H54 (cell line): Measurements from ENCODE around the gene FOSL2.

ENCODE experiments used
- DNase-seq: peaks from one replicate; pipeline ENCODE4 v3.0.0; 2011; ENCODE audit warnings: low spot score, mixed read lengths; ENCODE audit not compliant: insufficient read length
- FAIRE-seq: peaks from 3 replicates; lab custom pipeline; 2011; peaks lifted over from hg19 to GRCh38; lab: Jason Lieb, UNC
- POLR2A ChIP-seq: IDR thresholded peaks from 2 replicates; pipeline ENCODE4 v1.6.1; 2011; ENCODE audit warnings: low read depth, mild to moderate bottlenecking, low read length

The FOSL2 gene

DNA sequence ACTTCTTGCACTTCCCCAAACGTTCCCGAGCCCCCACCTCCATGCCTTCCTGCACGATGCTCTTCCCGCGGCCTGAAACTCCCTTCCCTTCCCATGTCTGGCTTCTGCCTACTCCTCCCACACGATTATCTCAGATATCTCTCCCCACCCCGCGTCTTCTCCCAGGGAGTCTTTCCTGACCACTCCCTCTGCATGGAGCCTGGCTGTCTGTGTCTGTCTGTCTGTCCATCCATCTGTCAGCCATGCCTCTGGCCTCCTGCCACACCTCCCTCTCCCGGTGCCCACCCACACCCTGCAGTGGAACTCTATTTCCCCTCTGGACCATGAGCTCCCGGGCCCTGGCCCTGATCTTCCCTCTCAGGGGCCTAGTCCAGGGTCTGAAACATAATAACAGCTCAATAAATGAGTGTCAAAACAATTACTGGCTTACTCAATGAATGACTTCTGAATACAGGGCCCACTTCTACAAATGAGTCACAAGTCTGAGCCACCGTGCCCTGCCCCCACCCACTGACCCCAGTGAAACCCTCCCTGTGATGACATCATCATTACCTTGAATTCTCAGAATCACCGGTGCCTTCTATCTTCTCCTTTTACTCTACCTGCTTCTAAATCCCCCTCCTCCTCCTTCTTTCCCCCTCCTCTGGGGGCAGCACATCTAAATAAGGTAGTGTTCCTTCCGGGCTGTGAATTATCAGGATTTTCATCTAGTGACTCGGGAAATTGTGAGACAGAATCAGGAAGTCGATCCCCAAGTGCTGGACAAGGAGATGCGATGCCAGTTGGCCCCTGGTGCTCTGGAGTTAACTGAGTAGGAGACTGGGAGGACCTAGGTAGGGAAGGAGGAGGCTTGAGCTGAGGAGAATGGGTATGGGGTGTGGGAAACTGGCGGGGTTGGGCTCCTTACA is 57.1 kb downstream of the FOSL2 start:
- no peak for DNase-seq
- no peak for FAIRE-seq

DNA sequence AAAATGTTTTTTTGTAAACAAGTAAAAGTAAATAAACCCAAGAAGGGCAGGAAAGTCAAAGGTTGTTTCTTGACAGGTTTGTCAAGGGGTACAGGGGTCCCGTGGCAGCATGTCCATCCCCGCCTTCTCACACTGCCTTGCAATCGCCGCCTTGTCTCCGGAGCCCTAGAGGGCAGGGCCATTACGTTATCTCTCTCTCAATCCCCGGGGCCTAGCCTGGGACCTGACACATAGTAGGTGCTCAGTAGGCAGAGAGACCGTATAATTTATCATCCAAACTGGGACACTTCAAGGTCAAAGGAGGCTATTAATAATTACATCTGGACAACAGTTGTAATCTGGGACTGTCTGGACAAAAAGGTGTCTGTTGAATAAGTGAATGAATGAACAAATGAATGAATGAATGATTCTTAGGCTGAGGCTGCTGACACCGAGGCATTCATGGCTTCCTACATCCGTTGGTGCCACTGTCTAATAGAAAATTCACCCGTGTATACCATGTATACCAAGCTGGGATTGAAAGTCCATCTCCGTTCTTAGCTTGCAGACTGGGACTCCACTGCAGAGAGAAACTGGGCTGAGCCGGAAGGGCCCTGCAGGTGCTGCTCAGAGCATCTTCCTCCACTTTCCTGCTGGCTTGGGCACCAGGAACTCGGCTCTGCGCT is 58.4 kb downstream of the FOSL2 start:
- DNase-seq (no peak), FAIRE-seq (no peak)
- TF ChIP-seq POLR2A, result no peak

More for the DNA sequence above, 57.1 kb downstream of the FOSL2 start:
- no peak for TF ChIP-seq POLR2A

DNA sequence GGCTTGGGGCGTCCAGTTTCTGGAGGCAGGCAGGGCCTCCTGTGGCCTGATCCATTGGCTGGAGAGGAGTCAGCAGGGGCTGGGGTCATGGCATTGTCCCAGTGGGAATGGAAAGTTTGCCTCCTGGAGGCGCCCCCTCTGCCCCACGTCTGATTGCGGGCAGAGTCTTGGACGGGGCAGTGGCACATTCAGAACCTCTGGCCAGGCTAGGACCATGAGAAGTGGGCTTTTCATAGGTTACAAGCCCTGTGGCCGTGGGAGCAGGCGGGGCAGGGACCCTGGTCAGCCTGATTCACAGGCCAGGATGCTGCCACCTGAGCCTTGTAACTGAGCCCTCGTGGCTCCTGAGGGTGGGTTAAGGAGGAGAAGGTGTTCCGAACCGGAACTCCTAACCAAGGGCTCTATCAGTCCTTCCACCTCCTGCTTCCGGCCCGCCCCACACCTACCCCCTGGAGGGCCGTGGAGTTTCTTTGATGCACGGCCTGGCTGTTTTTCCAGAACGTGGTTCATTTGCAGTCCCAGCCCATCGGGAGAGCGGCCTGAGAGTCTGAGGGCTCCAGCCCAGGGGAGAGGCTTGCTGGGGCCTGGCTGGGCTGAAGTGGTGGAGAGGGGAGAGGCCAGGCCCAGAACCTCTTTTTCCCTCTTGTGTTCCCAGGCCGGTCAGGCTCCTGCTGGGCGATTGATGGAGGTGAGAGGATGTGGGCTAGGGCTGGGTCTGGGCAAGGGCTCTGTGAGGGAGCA is 59.3 kb downstream of the FOSL2 start:
- no peak for TF ChIP-seq POLR2A
- no peak for FAIRE-seq
- no peak for DNase-seq

DNA sequence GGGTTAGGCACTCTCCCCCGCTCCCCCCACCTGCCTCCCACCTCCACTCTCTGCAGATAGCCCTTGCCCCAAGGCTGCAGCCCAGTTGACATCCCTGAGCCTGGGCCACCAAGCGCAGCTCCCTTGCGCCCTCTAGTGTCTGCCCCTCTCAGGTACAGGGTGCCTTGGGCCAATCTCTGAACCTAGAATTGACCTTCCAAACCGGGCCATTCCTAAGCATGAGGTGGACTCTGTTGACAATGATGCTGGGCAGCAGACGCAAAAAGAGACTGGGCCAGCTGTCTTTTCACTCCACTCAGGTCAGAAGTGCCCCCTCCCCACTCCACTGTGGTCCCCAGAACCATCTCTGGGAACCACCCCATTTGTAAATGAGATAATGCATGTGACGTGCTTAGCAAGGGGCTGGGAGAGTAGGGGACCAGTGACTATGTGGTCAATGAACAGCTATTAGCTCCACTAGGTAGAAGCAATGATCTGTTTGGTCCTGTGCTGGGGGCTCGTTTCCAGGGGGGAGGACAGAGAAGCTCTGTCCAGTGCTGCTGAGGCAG is 60.0 kb downstream of the FOSL2 start:
- no peak for TF ChIP-seq POLR2A
- peak; percentile 60 for DNase-seq
- FAIRE-seq, result no peak

DNA sequence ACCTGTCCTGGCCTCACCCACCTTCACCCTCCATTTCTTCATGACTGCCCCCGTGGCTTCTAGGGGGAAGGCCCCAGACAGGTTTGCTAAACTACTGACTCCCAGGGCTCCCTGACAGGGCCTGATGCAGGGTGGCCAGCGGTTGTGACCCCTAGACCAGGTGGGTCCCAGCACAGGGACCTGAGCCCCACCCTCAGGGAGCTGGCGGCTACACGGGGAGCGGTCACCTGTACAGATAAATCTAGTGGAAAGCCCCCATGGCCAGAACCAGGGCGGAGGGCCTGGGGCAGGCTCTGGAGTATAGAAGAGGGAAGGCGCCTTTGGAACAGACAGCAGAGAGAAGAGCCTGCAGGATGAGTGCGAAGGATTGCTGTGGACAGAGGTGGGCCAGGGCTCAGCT is 60.7 kb downstream of the FOSL2 start:
- no peak for TF ChIP-seq POLR2A
- FAIRE-seq (no peak), DNase-seq (no peak)

DNA sequence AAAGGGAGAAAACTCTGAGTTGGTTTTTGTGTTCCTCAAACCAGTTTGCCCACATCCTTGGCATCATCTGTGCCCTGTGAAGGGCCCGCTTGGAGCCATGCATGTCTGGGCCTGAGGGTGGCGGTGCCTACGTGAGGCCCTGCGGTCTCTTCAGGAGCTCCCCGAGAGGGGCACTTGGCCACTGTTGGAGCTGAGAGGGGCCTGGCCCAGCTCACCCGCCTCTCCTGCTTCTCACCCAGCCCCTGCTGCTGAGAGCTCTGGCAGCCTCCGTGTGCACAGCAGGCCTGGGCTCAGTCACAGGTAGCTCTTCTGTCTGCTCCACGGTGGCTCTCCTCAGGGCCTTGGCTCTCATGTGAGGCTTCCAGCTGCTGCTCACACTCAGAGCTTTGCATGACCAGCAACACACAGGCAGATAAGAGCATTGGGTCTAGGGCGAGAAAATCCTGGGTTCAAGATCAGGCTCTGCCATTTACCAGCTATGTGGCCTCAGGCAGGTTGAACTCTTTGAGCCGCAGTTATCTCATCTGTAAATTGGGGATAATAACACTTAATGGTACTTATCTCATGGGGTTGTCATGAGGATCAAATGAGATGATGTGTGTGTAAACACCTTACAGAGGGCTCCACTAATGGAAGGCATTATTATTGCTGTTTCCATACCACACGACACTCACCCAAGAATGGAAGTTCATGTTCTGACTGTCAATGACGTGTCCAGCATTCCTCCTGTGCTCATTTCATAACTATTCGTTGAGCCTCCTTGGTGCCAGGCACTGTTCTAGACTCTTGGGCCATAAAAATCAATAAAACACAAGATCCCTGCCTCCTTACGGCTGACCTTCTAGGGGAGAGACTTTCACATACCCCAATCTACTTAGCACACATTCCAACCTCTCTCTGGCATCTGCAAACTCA is 61.6 kb downstream of the FOSL2 start:
- no peak for TF ChIP-seq POLR2A
- FAIRE-seq (no peak), DNase-seq (no peak)

DNA sequence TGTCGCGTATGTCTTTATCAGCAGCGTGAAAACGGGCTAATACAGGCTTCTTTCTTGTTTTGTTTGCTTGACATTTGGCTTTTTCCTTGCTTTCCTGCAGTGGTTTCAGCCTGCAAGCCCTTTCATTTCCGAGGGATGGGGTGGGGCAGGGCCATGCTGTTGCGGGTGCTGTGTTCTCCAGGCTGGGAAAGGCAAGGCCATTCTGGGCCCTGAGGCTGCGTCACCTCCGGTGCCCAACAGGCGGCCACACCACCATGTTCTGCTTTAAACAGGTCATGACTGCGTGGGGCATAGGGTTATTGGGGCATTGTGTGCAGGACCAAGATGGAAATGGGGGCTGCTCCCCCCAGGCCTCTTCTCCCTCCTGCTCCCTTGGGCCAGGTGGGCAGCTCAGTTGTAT is 64.6 kb downstream of the FOSL2 start:
- no peak for FAIRE-seq
- no peak for TF ChIP-seq POLR2A
- DNase-seq, result no peak

DNA sequence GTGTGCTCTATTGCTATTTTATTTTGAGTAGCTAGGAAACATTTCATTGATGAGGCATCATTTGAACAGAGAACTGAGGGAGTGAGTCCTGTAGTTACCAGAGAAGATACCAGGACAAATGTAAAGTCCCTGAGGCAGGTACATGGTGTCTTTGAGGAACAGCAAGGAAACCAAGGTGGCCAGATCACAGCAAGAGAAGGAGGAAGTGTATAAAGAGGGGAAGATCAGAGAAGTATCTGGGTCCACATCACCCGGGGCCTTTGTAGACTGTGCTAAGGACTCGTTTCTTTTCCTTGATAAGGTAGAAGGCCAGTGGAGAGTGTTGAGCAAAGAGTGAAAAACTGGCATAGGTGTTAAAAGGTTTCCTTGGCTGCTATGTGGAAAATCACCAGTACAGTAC is 68.4 kb downstream of the FOSL2 start:
- TF ChIP-seq POLR2A, result no peak
- FAIRE-seq (no peak), DNase-seq (no peak)

DNA sequence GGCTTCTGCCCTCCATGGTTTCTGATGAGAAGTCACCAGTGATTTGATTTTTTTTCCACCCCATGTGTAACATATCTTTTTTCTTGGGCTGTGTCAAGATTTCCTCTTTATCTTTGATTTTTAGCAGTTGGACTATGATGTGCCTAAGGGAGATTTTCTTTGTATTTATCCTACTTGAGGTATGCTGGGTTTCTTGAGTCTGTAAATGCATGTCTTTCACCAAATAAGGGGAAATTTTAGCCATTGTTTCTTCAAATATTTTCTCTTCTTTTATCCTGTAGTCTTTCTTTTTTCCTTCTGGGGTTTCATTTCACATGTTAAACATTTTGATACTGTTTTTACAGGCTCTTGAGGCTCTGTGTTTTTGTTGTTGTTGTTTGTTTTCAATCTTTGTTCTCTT is 69.5 kb downstream of the FOSL2 start:
- no peak for FAIRE-seq
- no peak for TF ChIP-seq POLR2A
- DNase-seq, result no peak

DNA sequence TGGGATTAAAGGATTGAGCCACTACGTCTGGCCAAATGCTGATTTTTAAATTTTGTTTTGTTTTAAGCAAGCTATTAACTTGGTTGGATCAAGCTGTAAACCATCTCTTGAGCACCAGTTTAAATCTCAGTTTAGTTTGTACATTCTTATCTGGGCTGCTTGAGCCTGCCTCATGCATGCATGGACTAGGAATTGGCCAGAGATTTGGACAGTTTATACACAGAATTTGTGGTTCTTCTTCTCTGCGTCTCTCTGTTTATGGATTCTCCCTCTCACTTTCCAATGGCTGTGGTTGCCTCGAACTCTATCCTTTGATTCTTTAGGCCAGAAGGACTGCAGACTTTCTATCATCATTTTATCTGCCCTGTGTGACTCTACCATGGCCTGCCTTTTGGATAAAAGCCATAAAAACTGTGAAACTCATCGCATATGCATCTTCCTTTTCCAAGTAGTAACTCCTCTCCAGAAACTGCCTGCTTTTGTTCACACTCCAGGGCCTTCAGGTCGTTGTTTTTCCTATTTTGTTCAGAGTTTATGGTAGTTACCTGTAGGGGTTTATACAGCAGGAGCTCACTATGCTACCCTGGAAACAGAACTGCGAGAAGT is 70.7 kb downstream of the FOSL2 start:
- DNase-seq, result no peak
- no peak for FAIRE-seq
- TF ChIP-seq POLR2A, result no peak

DNA sequence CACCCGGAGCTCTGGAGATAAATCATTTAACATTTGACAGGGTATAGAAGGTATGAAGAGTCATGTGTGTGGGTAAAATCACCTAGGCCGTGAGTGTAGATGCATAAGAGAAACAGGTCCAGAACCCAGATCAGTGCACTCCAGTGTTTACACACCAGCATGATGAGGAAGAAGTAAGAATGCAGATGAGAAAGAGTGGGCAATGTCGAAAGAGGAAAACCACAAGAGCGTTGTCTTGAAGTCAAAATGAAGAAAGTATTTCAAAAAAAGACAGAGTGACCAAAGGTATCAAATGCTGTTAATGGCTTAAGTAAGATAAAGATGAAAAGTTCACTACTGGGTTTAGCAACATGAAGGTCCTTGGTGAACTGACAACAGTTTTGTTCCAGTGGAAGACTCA is 71.2 kb downstream of the FOSL2 start:
- DNase-seq (no peak), FAIRE-seq (no peak)
- TF ChIP-seq POLR2A, result no peak

DNA sequence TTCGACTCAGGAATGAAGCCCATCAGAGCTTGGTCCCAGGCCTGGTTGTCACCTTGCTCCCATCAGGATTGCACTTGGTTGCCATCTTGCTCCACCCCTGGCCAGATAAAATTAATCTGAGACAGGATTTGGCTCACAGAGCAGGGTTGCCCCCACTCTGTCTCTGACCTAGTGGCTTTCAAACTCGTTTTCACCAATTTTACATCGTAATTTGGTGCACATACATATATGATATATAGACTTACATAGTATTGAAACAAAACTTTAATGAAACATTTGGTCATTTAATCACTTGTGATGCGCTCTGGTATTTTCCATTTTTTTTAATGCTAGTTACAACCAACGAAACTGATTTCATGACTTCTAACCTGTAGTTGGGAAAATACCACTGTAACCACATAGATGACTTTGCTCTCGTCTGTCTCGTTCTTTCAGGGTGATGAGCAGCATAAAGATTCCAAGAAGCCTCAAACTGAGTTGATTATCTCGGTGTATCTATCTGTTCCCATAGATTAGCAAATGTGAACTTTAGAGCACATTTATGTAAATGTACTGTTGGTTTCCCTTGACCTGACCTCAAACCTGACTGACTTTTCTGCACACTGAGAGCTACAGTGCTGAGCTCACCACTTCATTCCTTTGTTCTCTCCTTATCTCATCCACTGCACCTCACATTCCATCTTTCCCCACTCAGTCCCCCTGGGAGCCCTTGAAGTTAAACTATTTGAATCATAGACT is 72.7 kb downstream of the FOSL2 start:
- FAIRE-seq, result no peak
- no peak for DNase-seq
- TF ChIP-seq POLR2A, result no peak
